Stimulated activated CD4-positive, alpha-beta T cell treated with anti-CD3 and anti-CD28 coated beads, Interleukin-15, amount 100 ng/mL, for 48 hours (primary cell): ENCODE data around the gene DACT2.
"Not testable (repeated sequence)": the region's sequence is repeated elsewhere in the genome, so short reads cannot be mapped to it uniquely, and the experiment has no call there.

ENCODE experiments used
- DNase-seq, 2 donors: peaks; one replicate each; pipeline ENCODE4 v3.0.0-alpha.2; 2020; ENCODE audit warnings: low read depth in 2 of 2

Gene DACT2

DNA sequence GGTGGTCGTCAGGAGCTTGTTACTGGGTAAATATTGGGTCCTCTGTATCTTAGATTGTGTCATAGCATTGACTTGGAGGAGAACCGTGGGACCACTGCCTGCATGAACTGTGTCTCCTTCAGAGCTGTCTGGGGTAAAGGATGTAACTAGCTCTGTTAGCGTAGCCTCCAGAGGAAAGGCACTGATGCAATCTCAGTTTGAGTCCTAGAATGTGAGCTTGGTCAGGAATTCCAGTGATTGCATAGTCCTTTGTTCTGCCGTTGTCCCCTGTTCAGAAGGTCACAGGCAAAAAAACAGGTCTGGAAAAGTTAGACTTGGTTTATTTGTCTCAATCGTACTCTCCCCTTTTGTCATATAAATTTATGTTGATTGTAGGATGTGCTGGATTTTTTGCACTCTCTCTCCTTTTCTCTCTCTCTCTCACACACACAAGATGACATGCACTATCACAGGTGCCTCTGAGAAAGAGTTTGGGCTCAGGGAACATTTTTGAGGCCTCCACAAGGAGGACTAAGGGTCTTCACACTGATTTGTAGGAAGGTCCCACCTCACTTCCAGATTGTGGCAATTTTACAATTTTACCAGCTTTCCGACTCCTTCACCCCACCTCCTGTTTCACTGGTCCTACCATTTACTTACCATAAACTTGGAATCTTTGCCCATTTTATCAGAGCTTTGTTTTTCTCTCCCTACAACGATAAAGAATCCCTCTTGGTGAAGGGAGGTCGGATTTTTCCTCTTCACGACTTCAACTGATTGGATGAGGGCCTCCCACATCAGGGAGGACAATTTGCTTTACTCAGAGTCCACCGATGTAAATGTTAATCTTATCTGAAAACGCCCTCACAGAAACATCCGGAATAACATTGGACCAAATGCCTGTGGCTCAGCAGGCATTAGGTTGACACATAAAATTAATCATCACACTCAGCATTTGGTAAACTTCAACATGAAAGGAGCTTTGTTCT lies 7.0 kb upstream of the DACT2 start:
- DNase-seq = no peak

DNA sequence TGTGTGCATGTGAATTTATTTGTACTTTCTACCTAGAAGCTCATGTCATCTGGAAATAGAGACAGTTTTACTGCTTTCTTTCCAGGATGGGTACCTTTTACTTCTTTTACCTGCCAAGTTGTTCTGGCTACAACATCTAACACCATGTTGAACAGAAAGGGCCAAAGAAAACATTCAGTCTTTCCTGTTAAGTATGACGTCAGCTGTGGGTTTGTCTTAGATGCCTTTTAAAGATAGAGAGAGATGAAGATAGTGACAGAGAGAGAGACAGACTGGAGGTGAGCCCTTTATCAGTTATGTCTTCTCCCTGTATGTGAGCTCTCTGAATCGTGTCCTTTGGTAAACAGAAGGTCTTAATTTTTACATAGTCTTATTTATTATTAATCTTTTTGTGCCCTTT lies 3.4 kb upstream of the DACT2 start:
- no peak for DNase-seq

DNA sequence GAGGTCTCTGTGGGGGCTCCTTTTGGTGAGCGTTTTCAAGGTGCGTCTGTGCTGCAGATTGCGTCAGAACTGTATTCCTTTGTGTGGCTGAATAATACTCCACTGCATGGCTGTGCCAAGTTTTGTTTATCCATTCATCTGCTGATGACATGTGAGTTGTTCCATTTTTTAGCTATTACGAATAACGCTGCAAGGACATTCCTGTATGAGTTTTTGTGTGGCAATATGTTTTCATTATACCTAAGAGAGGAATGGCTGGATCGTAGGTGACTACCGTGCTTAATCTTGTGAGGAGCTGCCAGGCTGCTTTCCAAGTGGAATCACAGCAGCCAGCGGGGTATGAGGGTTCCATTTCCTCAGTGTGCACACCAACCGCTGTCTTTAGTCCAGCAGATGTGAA lies 1.1 kb upstream of the DACT2 start:
- no peak for DNase-seq

DNA sequence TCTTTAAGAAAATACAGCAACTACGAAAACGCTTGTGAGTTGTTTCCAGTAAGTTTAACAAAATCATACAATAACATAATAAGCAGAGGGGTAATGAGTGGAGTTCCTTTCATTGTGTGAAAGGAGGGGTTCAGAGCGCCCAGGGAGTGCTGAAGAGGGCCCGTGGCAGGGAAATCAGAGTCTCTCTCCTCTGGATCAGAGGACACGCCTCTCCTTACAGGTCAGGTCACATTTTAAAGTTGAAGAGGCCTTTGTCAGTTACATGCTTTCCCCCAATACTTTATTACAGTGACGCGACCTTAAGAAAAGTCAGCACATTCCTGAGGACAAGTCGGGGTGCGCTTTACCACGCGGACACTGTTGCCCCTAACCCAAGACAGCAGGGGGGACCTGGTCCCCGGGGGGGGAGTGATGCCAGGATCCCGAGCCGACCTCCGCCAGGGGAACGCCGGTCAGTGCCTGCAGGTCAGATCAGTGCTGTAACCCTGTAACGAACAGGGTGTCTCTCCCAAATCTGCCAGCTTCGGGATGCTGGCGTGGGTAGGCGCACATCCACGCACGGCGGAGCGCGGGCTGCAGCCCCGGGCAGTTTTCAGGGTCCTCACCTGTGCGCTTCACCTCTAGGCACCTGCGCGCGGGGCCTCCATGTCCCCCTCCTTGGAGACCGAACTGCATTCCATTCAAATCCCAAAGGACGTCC lies 848 bp downstream of the DACT2 start:
- no peak for DNase-seq

DNA sequence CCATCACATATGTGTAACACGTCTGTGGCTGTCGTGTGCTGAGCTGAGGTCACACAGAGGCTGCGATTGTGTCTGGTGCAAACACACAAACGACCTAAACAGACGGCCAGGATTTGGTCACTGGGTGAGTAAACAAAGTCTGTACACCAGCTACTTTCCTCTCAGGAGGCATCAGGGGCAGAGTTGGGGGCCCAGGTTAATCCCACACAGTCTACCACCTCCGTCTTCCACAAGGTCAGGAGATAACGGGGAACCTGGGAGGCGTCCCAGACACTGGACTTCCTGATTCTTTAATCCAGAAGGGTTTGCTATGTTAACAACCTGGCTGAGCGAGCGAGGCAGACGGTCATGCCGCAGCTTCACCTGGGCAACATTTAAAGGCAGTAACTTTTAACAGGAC lies 1.5 kb downstream of the DACT2 start:
- no peak for DNase-seq

DNA sequence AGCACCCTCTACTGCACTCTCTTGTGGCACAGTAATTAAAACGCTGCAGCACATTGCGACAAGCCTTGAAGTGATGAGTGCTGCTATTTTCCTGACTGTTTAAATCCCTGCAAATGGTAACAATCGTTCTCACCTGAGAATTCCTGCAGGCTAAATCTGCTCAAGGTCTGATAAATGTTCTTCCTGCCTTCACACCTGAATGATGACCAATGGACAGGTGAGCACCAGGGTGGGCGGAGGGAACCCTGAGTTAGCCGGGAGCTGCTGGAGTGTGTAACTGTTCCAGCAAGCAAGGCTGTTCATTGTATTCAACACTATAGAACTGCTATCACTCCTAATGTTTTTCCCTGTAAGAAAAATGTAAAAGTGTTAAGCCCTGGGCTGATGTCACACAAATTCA lies 4.0 kb downstream of the DACT2 start:
- DNase-seq = no peak

DNA sequence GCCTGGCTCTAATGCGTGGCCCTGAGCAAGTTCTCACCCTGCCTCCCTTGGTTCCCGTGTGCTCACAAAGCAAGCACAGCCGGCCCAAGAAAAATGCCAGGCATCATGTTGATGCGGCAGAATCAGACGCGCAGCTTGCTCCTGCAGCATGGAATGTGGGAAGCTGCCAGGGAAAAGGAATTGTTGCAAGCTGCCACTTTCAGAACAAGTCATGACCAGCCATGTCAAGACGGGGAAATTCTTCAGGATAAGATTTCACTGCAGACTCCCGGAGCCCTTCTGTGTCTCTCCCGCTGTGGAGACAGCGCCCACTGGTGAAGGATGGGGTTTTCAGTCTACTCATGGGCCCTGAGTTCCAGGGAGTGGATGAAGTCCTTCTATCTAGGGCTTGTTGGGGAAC lies 4.6 kb downstream of the DACT2 start:
- DNase-seq = no peak

DNA sequence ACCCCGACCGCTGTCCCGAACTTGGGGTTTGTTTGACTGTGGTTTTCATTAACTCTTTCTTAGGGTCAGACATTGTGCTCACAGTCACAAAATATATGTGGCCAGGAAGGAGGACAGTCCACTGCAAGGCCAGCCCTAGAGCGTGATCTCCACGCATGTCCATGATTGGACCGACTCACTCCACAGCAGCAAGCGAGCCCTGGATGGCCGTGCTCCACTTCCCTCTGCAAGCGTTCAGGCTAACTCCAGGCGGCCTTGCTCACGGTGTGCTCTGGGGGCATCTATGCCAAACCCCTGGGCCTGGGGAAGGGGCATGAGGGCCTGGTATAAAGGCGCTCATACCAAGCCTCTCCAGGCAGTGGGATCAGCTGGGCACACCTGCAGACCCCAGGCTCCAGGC lies 5.6 kb downstream of the DACT2 start:
- no peak for DNase-seq

DNA sequence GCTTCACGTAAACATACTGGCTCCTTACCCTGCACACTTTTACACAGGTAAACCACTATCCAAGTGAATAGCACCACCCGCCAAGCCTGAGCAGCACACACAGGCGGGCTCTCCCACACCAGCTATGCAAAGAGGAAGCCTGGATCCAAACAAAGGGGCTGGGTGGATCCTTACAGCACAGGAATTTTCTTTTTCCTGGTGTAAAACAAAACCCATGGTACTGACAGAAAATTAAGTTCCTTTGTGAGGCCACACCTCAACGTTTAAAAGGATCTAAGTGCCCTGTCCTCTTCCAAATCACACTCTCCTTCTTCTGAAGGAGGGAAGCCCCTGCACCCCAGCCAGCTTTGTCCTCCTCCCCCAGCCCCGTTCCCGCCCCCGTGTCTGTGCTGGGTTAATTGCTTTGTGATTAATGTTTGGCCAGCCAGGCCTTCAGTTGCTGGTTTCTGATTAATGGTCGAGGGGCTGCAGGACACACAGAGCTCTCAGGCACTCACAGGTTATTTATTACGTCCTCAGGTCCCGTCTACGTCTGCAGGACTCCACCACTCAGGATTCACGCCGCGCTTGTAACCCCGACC lies 6.1 kb downstream of the DACT2 start:
- DNase-seq = no peak

DNA sequence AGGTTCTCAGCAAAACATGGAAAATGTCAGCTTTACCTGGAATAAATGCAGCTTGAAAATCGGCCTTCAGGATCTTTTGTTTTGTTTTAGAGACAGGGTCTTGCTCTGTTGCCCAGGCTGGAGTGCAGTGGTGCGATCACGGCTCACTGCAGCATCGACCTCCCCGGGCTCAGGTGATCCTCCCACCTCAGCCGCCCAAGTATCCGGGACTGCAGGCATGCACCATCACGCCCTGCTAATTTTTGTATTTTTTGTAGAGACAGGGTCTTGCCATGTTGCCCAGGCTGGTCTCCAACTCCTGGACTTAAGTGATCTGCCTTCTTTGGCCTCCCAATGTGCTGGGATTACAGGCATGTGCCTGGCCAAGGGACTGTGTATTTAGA lies 7.5 kb downstream of the DACT2 start:
- not testable (repeated sequence) for DNase-seq

DNA sequence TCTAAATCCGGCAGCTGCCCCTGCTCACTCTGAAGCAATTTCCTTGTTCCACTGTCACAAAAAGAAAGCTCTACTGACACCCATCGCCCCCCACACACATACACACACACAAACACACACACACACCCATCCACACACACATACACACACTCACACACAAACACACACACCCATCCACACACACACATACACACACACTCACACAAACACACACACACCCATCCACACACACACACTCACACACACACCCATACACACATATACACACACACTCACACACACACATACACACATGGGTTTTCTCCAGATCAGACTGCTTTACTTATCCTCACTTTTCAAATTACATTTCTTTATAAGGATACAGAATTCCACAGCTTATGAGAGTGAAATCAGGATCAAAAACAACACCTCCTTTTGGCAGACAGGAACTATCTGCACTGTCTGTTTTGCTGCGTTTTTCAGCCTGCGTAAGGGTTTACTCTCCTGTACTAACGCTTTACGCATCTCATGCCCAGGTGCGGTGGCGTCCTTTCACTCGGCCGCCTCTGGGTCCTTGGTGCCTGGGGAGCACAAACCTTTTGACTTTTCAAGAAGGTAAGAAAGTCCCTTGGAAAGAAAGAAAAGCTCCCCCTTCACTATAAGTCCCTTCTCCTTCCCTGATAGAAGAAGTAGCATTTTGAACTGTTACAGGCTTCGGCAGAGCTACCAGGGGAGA lies 8.0 kb downstream of the DACT2 start:
- no peak for DNase-seq

DNA sequence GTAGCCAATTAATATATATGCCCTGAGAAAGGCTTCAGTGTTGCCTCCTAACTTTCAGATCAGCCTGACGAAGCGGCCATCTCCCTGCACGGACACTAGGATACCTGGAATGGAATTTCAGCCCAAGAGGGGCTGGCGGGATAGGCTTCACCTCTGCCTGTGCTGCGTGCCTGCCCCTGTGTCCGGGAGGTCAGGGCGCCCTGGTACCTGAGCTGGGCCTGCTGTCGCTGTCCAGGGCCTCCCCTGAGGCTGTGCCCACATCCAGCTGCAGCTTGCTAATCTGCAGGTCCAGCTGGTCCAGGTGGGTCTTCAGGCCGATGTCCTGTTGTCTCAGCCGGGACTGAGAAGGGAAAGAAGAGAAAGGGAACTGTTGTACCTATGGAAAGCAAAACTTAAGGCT lies 8.6 kb downstream of the DACT2 start:
- no peak for DNase-seq

DNA sequence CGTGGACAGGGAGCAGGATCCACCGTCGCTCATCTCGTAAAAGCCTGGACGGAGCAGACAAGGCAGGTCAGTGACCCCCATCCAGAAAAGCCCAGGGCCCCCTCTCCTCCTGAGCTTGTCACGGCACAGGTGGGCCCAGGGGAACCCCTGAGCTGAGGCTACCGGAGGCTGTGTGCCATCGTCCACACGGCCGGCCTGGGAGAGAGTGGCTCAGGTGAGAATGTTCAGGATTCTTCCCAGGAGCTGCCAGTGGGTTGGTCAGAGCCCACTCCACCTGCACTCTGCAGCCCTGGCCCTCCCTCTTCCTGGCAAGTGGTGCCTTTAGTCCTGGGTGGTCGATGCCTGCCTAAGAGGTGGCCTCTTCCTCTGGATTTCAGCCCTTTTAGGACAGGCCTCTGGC lies 9.2 kb downstream of the DACT2 start:
- DNase-seq = no peak

DNA sequence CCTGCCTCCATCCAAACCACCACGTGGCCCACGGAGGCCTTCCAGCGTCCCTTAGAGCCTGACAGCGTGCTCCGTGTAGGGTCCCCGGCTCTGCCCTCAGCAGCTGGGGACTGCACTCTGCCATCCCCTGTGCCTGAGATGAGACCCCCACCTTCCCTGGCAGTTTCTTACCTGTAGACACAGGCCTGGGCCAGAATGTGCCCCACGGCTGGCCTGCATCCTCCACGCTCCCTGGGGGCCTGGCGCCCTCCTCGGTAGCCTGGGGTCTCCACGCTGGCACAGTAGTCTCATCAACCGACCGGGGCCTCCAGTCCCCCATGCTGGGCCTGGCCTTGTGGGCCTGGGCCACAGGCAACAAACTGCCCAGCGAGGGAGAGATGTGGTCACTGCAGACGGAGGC lies 9.6 kb downstream of the DACT2 start:
- DNase-seq = no peak

DNA sequence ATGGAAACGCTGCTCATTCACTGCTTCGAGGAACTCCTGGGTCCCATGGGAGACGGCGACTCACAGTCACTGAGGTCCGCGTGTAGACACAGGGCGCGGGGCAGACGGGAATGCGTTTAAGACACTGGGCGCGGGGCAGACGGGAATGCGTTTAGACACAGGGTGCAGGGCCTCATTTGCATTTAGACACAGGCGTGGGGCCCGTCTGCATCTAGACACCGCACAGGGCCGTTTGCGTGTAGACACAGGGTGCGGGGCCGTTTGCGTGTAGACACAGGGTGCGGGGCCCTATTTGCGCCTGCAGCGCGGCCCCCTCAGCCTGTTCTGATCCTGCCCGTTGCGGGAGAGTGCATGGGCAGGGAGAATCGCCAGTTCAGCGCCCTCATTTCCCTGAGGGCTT lies 10.4 kb downstream of the DACT2 start:
- no peak for DNase-seq

DNA sequence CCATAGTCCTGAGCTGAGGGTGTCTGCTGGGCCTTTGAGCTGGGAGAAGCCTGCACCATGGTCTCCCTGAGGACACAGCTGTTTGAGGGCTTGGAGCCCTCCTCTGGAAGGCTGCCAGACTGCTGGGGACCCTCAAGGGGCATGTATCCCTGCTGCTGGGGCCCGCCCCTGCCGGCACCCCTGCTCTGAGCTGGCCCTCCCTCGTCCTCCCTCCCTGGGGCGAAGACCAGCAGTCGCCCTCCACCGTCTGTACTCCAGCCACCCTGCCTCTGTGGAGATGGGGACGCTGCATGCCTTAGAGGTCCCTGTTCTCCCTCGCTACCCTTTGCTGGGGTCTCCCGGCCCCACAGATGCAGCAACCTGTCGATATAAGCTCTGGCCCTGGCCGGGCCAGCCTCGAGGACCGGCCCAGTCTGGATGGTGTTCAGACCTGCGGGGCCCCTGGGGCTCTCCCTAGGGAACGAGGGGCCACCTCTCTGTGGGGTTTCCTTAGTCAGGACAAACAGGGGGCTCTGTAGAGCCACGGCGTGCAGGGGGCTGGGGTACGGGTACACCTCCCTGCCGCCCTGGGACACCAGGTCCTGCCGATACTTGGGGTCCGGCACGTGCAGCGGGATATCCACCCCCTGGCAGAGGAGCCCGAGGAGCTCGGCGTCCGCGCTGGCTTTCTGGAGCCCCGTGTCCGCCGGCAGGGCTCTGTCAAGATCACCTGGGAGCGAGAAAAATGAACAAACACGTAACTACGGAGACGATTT lies 11.0 kb downstream of the DACT2 start:
- DNase-seq = no peak

DNA sequence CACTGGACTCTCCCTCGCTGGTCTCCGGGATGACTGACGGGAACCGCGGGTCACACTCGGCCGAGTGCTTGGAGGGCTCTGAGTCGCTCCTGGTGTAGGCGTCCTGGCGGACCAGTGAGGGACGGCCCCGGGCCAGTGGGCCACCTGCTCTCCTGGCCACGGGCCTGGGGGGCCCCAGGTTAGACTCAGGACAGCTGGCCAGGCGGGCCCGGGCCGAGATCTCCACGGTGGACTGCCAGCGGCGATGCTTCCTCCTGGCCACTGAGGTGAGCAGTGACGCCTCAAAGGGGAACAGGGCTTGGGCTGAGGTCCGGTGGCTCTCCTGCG lies 11.9 kb downstream of the DACT2 start:
- DNase-seq = no peak

DNA sequence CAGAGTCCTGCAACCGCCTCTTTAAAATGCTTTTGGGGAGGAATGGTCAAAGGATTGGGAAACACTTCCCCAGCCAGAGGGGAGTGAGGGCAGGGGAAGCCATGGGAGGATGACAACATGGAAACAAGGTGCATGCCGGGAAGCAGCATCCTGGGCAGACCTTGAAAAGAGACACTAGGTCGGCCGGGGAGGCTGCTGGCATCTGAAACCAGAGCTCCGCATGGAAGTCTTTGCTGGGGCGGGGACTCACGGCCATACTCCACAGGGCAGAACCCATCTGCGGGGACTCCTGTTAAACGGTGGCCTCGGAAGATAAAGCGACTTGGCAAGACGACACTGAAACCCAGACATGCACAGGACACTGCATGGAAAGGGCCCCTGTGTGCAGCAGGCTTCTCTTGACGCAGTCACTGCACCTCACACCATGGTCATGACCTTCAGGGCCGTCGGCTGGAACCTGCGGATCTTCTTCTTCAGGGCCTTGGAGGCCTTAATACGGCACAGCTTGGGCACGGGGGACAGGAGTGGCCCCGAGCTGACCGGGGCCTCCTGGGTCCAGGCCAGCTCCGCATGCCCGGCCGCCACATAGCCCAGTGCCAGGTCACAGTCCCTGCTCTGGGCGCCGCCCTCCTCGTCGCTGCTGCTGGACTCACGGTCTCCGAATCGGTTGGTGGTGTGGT lies 12.4 kb downstream of the DACT2 start:
- DNase-seq = no peak

DNA sequence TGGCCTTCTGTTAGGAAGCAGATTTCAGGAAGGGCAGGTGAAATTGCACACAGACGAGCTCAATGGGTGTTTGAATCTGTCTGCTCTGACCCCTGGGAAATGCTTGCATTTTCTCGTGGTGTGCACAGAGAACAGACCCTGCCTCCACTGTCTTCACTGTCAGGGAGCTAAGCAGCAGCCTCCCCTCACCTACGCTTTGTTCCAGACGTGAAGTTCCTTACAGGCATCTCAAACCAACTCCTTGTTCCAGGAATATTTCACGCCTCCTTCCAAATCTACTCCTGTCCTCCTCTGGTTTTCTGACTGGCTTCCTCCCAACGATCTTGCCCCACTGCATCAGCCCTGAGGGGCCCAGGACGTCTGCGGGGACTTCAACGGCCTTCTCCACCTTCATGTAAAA lies 13.7 kb downstream of the DACT2 start:
- no peak for DNase-seq

DNA sequence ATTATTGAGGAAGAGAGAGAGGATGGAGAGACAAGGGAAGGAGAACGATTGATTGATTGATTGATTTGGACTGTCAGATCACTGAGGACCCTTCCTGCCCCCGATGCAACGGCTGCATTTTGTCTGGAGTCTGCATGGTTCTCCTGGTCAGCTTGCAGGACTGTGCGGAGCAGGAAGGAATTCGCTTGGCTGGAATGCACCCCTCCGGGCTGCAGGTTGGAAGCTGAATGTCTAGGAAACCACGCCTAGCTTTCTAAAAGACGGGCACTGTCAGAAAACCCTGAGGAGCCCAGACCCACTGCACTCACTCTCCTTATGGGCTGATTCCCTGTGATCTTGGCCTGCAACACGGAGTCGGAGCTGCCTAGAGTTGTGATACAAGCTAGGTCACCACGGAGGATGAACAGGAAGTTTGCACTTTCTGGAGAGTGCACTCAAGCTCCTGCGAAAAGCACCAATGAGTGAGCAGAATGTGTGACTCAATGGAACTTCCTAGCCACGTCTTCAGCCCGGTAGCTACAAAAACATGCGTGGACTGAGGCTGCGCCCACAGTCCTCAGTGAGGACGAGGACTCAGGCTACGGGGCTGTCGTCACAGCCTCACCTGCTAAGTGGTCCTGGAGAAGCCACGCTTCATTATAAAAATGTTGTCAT lies 14.4 kb downstream of the DACT2 start:
- DNase-seq = no peak

DNA sequence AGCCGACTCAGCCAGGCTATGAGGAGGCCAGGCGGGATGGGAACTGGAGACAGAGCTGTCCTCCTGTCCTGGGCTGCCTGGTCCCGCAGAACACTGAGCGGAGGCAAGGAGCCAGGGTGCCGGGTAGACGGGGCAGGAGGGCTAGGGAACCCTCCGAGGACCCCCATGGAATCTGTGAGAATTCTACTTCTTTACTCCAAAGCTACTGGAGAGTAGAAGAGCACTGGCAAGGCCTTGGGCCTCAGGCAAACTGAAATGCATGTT lies 14.9 kb downstream of the DACT2 start:
- no peak for DNase-seq
